Astrocyte (in vitro differentiated cells and primary cell): Measurements from ENCODE around the gene RPGRIP1L. TPM values are rescaled to one million over a fixed set of nuclear protein-coding genes. Genes with fewer than 3 reads are reported as not detected.

Source experiments
- DNase-seq: peaks from one replicate; pipeline ENCODE4 v3.0.0-alpha.2; 2010; ENCODE audit warnings: low read depth
- FAIRE-seq: peaks from 2 replicates; lab custom pipeline; 2011; peaks lifted over from hg19 to GRCh38; lab: Jason Lieb, UNC
- H2AFZ ChIP-seq: 2 replicates; pipeline ENCODE4 v1.6.0; 2012; ENCODE audit warnings: low read depth, low read length, inconsistent platforms
- H3K27ac ChIP-seq: 2 replicates; pipeline ENCODE4 v1.5.1; 2011; ENCODE audit warnings: low read depth, low read length, inconsistent platforms
- H3K27me3 ChIP-seq: 2 replicates; pipeline ENCODE4 v1.6.0; 2011; ENCODE audit warnings: low read length, inconsistent platforms; ENCODE audit not compliant: insufficient read depth
- H3K36me3 ChIP-seq: 2 replicates; pipeline ENCODE4 v1.5.1; 2011; ENCODE audit warnings: low read length, inconsistent platforms; ENCODE audit not compliant: insufficient read depth
- H3K4me1 ChIP-seq: 2 replicates; pipeline ENCODE4 v1.5.1; 2011; ENCODE audit warnings: low read length, inconsistent platforms; ENCODE audit not compliant: insufficient read depth
- H3K4me2 ChIP-seq: 2 replicates; pipeline ENCODE4 v1.6.0; 2012; ENCODE audit warnings: low read length, inconsistent platforms
- H3K4me3 ChIP-seq: 2 replicates; pipeline ENCODE4 v1.5.1; 2011; ENCODE audit warnings: low read depth, mild to moderate bottlenecking, low read length, inconsistent platforms; ENCODE audit not compliant: insufficient read depth
- H3K79me2 ChIP-seq: 2 replicates; pipeline ENCODE4 v1.6.0; 2012; ENCODE audit warnings: mild to moderate bottlenecking, low read length, inconsistent platforms; ENCODE audit not compliant: insufficient read depth
- H3K9ac ChIP-seq: 2 replicates; pipeline ENCODE4 v1.6.0; 2012; ENCODE audit warnings: mild to moderate bottlenecking, low read length, inconsistent platforms
- H3K9me3 ChIP-seq: 2 replicates; pipeline ENCODE4 v1.5.1; 2012; ENCODE audit warnings: low read depth, mild to moderate bottlenecking, low read length, inconsistent platforms; ENCODE audit not compliant: insufficient read depth
- H4K20me1 ChIP-seq: 2 replicates; pipeline ENCODE4 v1.6.0; 2012; ENCODE audit warnings: low read length, inconsistent platforms; ENCODE audit not compliant: insufficient read depth
- H3K27ac Mint-ChIP-seq: one replicate; pipeline ENCODE4 v1.8.0; 2021; ENCODE audit warnings: mild to moderate bottlenecking, mixed read lengths; ENCODE audit not compliant: unreplicated experiment
- H3K27me3 Mint-ChIP-seq: one replicate; pipeline ENCODE4 v1.8.0; 2021; ENCODE audit warnings: low read depth, mixed read lengths; ENCODE audit not compliant: unreplicated experiment
- H3K36me3 Mint-ChIP-seq: one replicate; pipeline ENCODE4 v1.8.0; 2021; ENCODE audit warnings: low read depth, mixed read lengths; ENCODE audit not compliant: unreplicated experiment
- H3K4me1 Mint-ChIP-seq: one replicate; pipeline ENCODE4 v1.8.0; 2021; ENCODE audit warnings: low read depth, mixed read lengths; ENCODE audit not compliant: unreplicated experiment
- H3K4me3 Mint-ChIP-seq: one replicate; pipeline ENCODE4 v1.8.0; 2021; ENCODE audit warnings: mild to moderate bottlenecking, moderate library complexity, mixed read lengths; ENCODE audit not compliant: unreplicated experiment
- H3K9me3 Mint-ChIP-seq: one replicate; pipeline ENCODE4 v1.8.0; 2021; ENCODE audit warnings: mild to moderate bottlenecking, mixed read lengths; ENCODE audit not compliant: unreplicated experiment
- CTCF ChIP-seq: IDR thresholded peaks from 2 replicates; pipeline ENCODE4 v1.5.1; 2011; ENCODE audit warnings: low read depth, mild to moderate bottlenecking, inconsistent platforms, low read length, moderate library complexity; ENCODE audit not compliant: insufficient read depth
- EZH2 ChIP-seq: IDR thresholded peaks from 2 replicates; pipeline ENCODE4 v1.6.1; 2012; ENCODE audit warnings: mild to moderate bottlenecking, low read length, inconsistent platforms; ENCODE audit not compliant: insufficient read depth
- total RNA-seq: library from RNA; stranded (reverse); gene quantifications from 2 replicates; pipeline ENCODE4 v1.2.1, GENCODE V29; 2021

Gene RPGRIP1L
- total RNA-seq, 1 donor from 2014 or later, result 18.1 TPM

DNA sequence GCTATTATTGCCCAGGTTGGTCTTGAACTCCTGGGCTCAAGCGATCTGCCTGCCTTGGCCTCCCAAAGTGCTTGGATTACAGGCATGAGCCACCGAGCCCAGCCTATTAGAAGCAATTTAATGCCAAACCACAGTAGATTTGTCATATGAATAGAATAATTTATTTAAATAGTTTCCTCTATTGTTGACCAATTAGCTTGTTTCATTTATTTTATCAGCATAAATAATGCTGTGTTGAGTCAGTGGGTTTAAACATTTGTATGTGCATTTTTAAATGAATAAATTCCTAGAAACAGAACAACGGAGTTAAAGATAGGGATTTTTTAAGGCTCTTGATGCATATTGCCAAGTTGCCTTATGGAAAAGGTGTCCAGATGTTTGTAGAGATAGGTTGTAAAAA is 27.0 kb upstream of the RPGRIP1L start:
- no peak overlapping the region for H2AFZ ChIP-seq
- peaks cover 74% of the 10 kb centered on the region for H3K79me2 ChIP-seq
- peaks cover 79% of the 10 kb centered on the region for H4K20me1 ChIP-seq
- H3K4me1 Mint-ChIP-seq, result peaks cover 22% of the 10 kb centered on the region
- H3K27me3 Mint-ChIP-seq, result no peaks in the 10 kb centered on the region
- peaks cover 4% of the 10 kb centered on the region for H3K9me3 Mint-ChIP-seq
- H3K36me3 ChIP-seq, result no peaks in the 10 kb centered on the region
- H3K4me3 ChIP-seq, result no peak overlapping the region
- H3K4me3 Mint-ChIP-seq, result no peak overlapping the region
- H3K4me2 ChIP-seq, result no peak overlapping the region
- no peak overlapping the region for H3K9ac ChIP-seq
- H3K27ac ChIP-seq, result no peak overlapping the region
- no peak overlapping the region for H3K27ac Mint-ChIP-seq
- H3K9me3 ChIP-seq, result no peaks in the 10 kb centered on the region
- H3K4me1 ChIP-seq, result peaks cover 4% of the 10 kb centered on the region
- DNase-seq, result no peak
- H3K36me3 Mint-ChIP-seq, result peaks cover 3% of the 10 kb centered on the region
- H3K27me3 ChIP-seq, result no peaks in the 10 kb centered on the region
- TF ChIP-seq EZH2, result no peak
- FAIRE-seq, result no peak

GRCh38 chr16:53726625-53727024 is 23.0 kb upstream of the RPGRIP1L start:
- Mint-ChIP-seq H3K9me3 (peaks cover 4% of the 10 kb centered on the region), H3K4me3 (no peak overlapping the region), H3K27me3 (no peaks in the 10 kb centered on the region), H3K4me1 (peaks cover 12% of the 10 kb centered on the region), H3K36me3 (peaks cover 3% of the 10 kb centered on the region), H3K27ac (no peak overlapping the region)
- FAIRE-seq (no peak), DNase-seq (no peak)
- Histone ChIP-seq H3K27ac (no peak overlapping the region), H3K4me2 (no peak overlapping the region), H3K36me3 (no peaks in the 10 kb centered on the region), H3K9me3 (no peaks in the 10 kb centered on the region), H3K27me3 (no peaks in the 10 kb centered on the region), H3K4me1 (no peaks in the 10 kb centered on the region), H3K9ac (no peak overlapping the region), H4K20me1 (peaks cover 82% of the 10 kb centered on the region), H3K4me3 (no peak overlapping the region), H3K79me2 (peaks cover 82% of the 10 kb centered on the region), H2AFZ (no peak overlapping the region)
- TF ChIP-seq EZH2 (no peak), CTCF (no peak)

GRCh38 chr16:53721017-53721416 is 17.4 kb upstream of the RPGRIP1L start:
- H3K27me3 ChIP-seq, result no peaks in the 10 kb centered on the region
- DNase-seq, result no peak

More at GRCh38 chr16:53721017-53721416, 17.4 kb upstream of the RPGRIP1L start:
- Histone ChIP-seq H3K79me2 (peaks cover 86% of the 10 kb centered on the region), H3K4me3 (no peak overlapping the region), H3K27ac (no peak overlapping the region), H4K20me1 (peaks cover 72% of the 10 kb centered on the region), H2AFZ (no peak overlapping the region), H3K4me1 (no peaks in the 10 kb centered on the region), H3K9me3 (no peaks in the 10 kb centered on the region), H3K4me2 (no peak overlapping the region), H3K9ac (no peak overlapping the region), H3K36me3 (no peaks in the 10 kb centered on the region)
- H3K9me3 Mint-ChIP-seq, result no peaks in the 10 kb centered on the region
- no peak for FAIRE-seq
- H3K36me3 Mint-ChIP-seq, result no peaks in the 10 kb centered on the region
- no peaks in the 10 kb centered on the region for H3K27me3 Mint-ChIP-seq
- H3K4me1 Mint-ChIP-seq, result peaks cover 2% of the 10 kb centered on the region
- H3K4me3 Mint-ChIP-seq, result no peak overlapping the region
- no peak overlapping the region for H3K27ac Mint-ChIP-seq
- TF ChIP-seq EZH2, result no peak
- TF ChIP-seq CTCF, result no peak
